ENCODE measurements around the gene EIF2B4. TPM values are rescaled to one million over a fixed set of nuclear protein-coding genes. Genes with fewer than 3 reads are reported as not detected.

The EIF2B4 gene
- total and polyA plus RNA-seq, 9 of the 15 experiments (the other 6 are each of a cell fraction or from before 2014, with no cell fraction given), result 29.7 to 80.3 (median 58.9) TPM

GRCh38 chr2:27380626-27381545 lies 10.7 kb upstream of the EIF2B4 start, which contains the start of gene ZNF513 (continued):
- TF ChIP-seq CTCFL (IDR thresholded peaks at IDR 0.05; ENCODE audit: borderline replicate concordance, insufficient read depth, low read depth, low read length, poor library complexity, severe bottlenecking) (no peak), CHAMP1 (IDR thresholded peaks at IDR 0.05) (no peak)

Data from K562 (cell line).